GM18511 (cell line): Measurements from ENCODE around the gene FUT3.
A peak's percentile ranks its signal among the peaks of the same experiment; 100 is the strongest.

Experiments
- ATAC-seq: cut with Tn5 transposase; IDR thresholded peaks from one replicate; pipeline ENCODE4 v1.9.1; 2021; ENCODE audit warnings: mild to moderate bottlenecking, moderate library complexity; ENCODE audit not compliant: unreplicated experiment

FUT3 gene

DNA sequence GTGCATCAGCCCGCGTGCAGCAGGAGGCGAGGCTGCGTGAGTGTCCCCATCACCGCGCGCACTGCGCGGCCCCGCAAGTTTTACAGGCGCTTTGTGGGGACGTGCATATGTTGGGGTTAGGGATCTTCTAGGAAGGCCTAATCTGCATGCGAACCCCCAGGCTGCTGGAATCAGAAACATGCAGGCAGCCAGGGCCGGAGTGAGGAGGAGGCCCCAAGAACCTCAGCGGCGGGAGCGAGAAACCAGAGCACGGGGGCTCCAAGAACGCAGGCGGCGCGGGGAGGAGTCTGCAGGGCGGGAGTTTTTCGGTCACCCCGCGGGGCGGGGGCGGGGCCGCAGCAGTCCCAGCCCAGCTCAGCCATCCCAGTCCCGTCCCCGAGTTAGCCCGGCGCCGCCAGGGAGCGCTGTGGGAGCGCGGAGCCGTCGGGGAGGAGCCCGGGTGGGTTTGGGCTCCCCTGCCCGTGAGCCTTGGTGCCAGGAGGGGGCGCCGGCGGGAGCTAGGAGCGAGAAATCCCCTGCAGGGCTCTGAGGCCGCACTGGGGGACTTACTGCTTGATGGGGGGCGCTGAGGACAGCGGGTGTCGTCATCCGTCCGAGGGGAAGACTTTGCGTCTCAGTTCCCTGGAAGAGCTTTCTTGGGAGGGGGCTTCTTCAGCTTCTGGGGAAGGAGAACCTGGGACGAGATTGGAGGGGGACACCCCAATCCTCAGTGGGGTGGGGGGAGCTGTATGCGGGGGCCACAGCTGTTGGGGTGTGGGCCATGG is 47.3 kb downstream of the FUT3 start:
- ATAC-seq, result peak; percentile 63

DNA sequence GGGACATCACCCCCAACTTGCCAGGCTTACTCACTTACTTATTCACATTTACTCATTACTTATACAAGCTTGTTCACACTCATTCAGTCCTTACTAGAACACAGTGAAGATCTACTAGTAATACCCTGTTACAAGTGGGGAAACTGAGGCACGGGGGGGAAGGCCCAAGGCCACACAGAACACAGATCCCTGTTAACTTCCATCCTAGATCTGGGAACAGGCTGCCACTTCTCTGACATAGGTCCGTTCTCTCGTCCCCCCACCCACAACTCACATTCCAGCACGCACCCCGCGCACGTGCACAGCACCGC is 47.9 kb downstream of the FUT3 start:
- no peak for ATAC-seq

- no peak for ATAC-seq
Observed at GRCh38 chr19:5801796-5802619, 49.2 kb downstream of the FUT3 start.

DNA sequence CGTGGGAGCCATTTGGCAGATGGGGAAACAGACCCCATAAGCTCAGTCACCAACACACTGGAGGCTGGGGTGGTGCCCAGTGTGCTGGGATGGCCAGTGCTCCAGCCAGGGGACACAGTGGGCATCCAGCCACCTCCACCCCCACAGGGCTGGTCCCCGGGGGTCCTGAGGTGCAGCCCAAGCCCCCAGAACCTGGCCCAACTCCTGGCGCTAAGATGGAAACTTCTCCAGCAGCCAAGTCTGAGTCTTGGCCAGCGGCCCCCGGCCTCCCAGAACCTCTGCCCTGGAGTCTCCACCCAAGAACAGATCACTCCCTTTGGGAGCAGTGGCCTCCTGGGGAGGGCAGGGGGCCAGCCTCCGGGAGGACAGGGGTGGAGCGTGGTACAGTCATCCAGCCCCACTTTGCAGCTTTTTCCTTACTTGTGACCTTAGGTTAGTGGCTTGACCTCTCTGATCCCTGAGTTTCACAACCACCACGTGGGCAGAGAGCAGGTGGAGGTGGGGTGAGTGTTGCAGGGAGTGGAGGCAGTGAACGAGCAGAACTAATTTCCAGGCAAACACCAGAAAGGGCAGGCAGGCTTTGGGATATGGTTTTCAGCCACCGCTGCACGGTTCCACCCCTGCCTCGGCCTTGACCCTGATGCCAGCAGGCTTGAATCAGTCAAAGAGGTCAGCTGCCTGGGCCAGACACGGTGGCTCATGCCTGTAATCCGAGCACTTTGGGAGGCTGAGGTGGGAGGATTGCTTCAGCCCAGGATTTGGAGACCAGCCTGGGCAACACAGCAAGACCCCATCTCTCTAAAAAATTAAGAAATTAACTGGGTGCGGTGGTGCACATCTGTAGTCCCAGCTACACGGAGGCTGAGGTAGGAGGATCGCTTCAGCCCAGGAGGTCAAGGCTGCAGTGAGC is 50.6 kb downstream of the FUT3 start:
- no peak for ATAC-seq

GRCh38 chr19:5799247-5800241 is 51.7 kb downstream of the FUT3 start:
- no peak for ATAC-seq

- no peak for ATAC-seq
Observed at GRCh38 chr19:5798244-5798643, 53.0 kb downstream of the FUT3 start.

GRCh38 chr19:5795382-5795919 is 55.8 kb downstream of the FUT3 start:
- no peak for ATAC-seq

GRCh38 chr19:5793188-5793587 is 58.1 kb downstream of the FUT3 start:
- no peak for ATAC-seq
